HepG2 (cell line): Measurements from ENCODE around the gene RPRD1A. TPM values are rescaled to one million over a fixed set of nuclear protein-coding genes. Genes with fewer than 3 reads are reported as not detected.

ENCODE experiments used
- CTCF ChIP-seq: sonication (generic); formaldehyde crosslinking; IDR thresholded peaks from 2 replicates; pipeline ENCODE4 v1.5.0; 2020; ENCODE audit warnings: mild to moderate bottlenecking, missing genetic modification reagents, moderate library complexity
- RARA ChIP-seq: IDR thresholded peaks from 2 replicates; pipeline ENCODE4 v1.6.1; 2016; ENCODE audit warnings: missing genetic modification reagents, missing compliant biosample characterization
- SAFB2 ChIP-seq: sonication (generic); formaldehyde crosslinking; IDR thresholded peaks from 2 replicates; pipeline ENCODE4 v1.5.1; 2020; ENCODE audit warnings: missing genetic modification reagents, low read depth, mild to moderate bottlenecking, borderline replicate concordance
- SAP130 ChIP-seq: IDR thresholded peaks from 2 replicates; pipeline ENCODE4 v1.6.1; 2016; ENCODE audit warnings: low read depth
- ZBTB40 ChIP-seq, 2 experiments: fragments of 450-650 bp in 1 of 2; sonication (generic) in 1 of 2; formaldehyde crosslinking in 1 of 2; IDR thresholded peaks; 2 replicates each; pipeline versions ENCODE4 v1.6.1 to v1.8.0; 2016 to 2022; ENCODE audit warnings: antibody characterized with exemption in 1 of 2, mild to moderate bottlenecking in 1 of 2, missing genetic modification reagents in 1 of 2
- ZNF317 ChIP-seq: sonication (generic); formaldehyde crosslinking; IDR thresholded peaks from 2 replicates; pipeline ENCODE4 v1.5.0; 2020; ENCODE audit warnings: mild to moderate bottlenecking, missing genetic modification reagents
- polyA plus RNA-seq, 8 experiments: library from polyadenylated mRNA; depleted of rRNA in 3 of 8; stranded (reverse) in 7 of 8; unstranded in 1 of 8; fragments of >200 nt; fragmentation: Illumina TruSeq in 4 of 8; extraction: Trizol in 4 of 8; gene quantifications; 2 replicates each; pipeline versions ENCODE4 v1.2.1 to v1.2.3, GENCODE V29; 2011 to 2016; ENCODE audit warnings: low read depth in 4 of 8, missing spikeins in 1 of 8, mixed read lengths in 1 of 8; ENCODE audit not compliant: insufficient read depth in 1 of 8
- total RNA-seq, 5 experiments: library from RNA; depleted of rRNA; stranded (reverse); fragments of >200 nt; fragmentation: Illumina TruSeq; extraction: Trizol; gene quantifications; 2 replicates each; pipeline ENCODE4 v1.2.3, GENCODE V29; 2016; ENCODE audit warnings: low read depth in 1 of 5

RPRD1A gene
- total and polyA plus RNA-seq, 2 of the 13 experiments (the other 11 are each of a cell fraction or from before 2014, with no cell fraction given), result 42.5 to 78.2 TPM

- TF ChIP-seq ZBTB40 (IDR thresholded peaks at IDR 0.05) (no peak), ZBTB40 (CRISPR knock-in tag; IDR thresholded peaks at IDR 0.05) (no peak), ZNF317 (no peak), CTCF (CRISPR knock-in tag) (no peak), SAFB2 (CRISPR knock-in tag) (no peak), SAP130 (CRISPR knock-in tag) (no peak), RARA (CRISPR knock-in tag) (no peak)
- TF ChIP-seq, all 625 proteins: peak for 0
These were observed 103.0 kb downstream of the RPRD1A start (continued) for GRCh38 chr18:35964319-35964718.
